Astrocyte (in vitro differentiated cells and primary cell): Measurements from ENCODE around the gene ARNT2.

Experiments used
- EZH2 ChIP-seq: IDR thresholded peaks from 2 replicates; pipeline ENCODE4 v1.6.1; 2012; ENCODE audit warnings: mild to moderate bottlenecking, low read length, inconsistent platforms; ENCODE audit not compliant: insufficient read depth
- TF ChIP-seq, protein P1 (sequence below): IDR thresholded peaks from 2 replicates; pipeline ENCODE4 v1.5.1; 2011; ENCODE audit warnings: low read depth, mild to moderate bottlenecking, inconsistent platforms, low read length, moderate library complexity; ENCODE audit not compliant: insufficient read depth

DNA sequence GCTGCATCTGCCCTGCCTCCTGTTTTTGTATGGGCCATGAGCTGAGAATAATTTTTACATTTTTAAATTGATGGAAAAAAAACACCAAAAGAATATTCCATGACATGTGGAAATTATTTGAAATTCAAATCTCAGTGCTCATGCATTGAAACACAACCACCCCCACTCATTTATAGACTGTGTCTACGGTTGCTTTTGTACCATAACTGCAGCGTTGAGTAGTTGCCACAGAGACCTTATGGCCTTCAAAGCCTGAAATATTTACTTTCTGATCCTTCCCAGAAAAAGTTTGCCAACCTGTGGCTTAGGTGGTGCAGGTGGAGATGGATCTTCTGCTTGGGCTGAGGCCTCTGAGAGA, 28.1 kb downstream of the ARNT2 start:
- TF ChIP-seq, protein P1, sequence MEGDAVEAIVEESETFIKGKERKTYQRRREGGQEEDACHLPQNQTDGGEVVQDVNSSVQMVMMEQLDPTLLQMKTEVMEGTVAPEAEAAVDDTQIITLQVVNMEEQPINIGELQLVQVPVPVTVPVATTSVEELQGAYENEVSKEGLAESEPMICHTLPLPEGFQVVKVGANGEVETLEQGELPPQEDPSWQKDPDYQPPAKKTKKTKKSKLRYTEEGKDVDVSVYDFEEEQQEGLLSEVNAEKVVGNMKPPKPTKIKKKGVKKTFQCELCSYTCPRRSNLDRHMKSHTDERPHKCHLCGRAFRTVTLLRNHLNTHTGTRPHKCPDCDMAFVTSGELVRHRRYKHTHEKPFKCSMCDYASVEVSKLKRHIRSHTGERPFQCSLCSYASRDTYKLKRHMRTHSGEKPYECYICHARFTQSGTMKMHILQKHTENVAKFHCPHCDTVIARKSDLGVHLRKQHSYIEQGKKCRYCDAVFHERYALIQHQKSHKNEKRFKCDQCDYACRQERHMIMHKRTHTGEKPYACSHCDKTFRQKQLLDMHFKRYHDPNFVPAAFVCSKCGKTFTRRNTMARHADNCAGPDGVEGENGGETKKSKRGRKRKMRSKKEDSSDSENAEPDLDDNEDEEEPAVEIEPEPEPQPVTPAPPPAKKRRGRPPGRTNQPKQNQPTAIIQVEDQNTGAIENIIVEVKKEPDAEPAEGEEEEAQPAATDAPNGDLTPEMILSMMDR, result no peak
- TF ChIP-seq EZH2, result no peak
